WTC11 (cell line): ENCODE measurements around the gene CTTNBP2. TPM values are rescaled to one million over a fixed set of nuclear protein-coding genes. Genes with fewer than 3 reads are reported as not detected.

Experiments
- ATAC-seq: fragments of 200-7000 bp; cut with Tn5 transposase; 2 replicates; pipeline ENCODE4 v1.10.0; 2021; ENCODE audit warnings: mild to moderate bottlenecking, moderate library complexity
- CTCF ChIA-PET: fragments of 300-600 bp; sonication (Branson Sonifier 250); formaldehyde crosslinking; loops from one replicate; lab custom pipeline; 2021; ENCODE audit warnings: antibody characterized with exemption; lab: Charles Lee
- POLR2A ChIA-PET: fragments of 350-600 bp; sonication (Branson Sonifier 250); formaldehyde crosslinking; loops from one replicate; lab custom pipeline; 2021; ENCODE audit warnings: antibody characterized with exemption; lab: Charles Lee
- DNase-seq: peaks from one replicate; pipeline ENCODE4 v3.0.0; 2021; ENCODE audit warnings: low spot score
- H3K27ac Mint-ChIP-seq: 2 replicates; pipeline ENCODE4 v1.8.0; 2021; ENCODE audit warnings: mixed read lengths
- H3K27me3 Mint-ChIP-seq: 2 replicates; pipeline ENCODE4 v1.8.0; 2021; ENCODE audit warnings: low read depth, mild to moderate bottlenecking, moderate library complexity, mixed read lengths
- H3K36me3 Mint-ChIP-seq: 2 replicates; pipeline ENCODE4 v1.8.0; 2021; ENCODE audit warnings: mixed read lengths
- H3K4me1 Mint-ChIP-seq: 2 replicates; pipeline ENCODE4 v1.8.0; 2022; ENCODE audit warnings: mixed read lengths
- H3K4me3 Mint-ChIP-seq: 2 replicates; pipeline ENCODE4 v1.8.0; 2021; ENCODE audit warnings: mild to moderate bottlenecking, moderate library complexity, mixed read lengths
- H3K9me3 Mint-ChIP-seq: 2 replicates; pipeline ENCODE4 v1.8.0; 2021; ENCODE audit warnings: mixed read lengths
- ATF2 ChIP-seq: sonication (generic); formaldehyde crosslinking; IDR thresholded peaks from 2 replicates; pipeline ENCODE4 v1.8.1; 2022; ENCODE audit warnings: low read depth, missing genetic modification reagents, borderline replicate concordance
- ATF3 ChIP-seq: sonication (generic); formaldehyde crosslinking; conservative IDR thresholded peaks from 2 replicates; pipeline ENCODE4 v1.8.1; 2022; ENCODE audit warnings: mild to moderate bottlenecking, missing genetic modification reagents
- ATF6 ChIP-seq: sonication (generic); formaldehyde crosslinking; IDR thresholded peaks from 2 replicates; pipeline ENCODE4 v1.8.1; 2023; ENCODE audit warnings: mild to moderate bottlenecking, missing genetic modification reagents
- E2F1 ChIP-seq: sonication (generic); formaldehyde crosslinking; IDR thresholded peaks from 2 replicates; pipeline ENCODE4 v1.8.0; 2022; ENCODE audit warnings: mild to moderate bottlenecking, missing genetic modification reagents
- E2F5 ChIP-seq: sonication (generic); formaldehyde crosslinking; IDR thresholded peaks from 2 replicates; pipeline ENCODE4 v1.8.1; 2022; ENCODE audit warnings: mild to moderate bottlenecking, moderate library complexity, missing genetic modification reagents
- ETV6 ChIP-seq: sonication (generic); formaldehyde crosslinking; IDR thresholded peaks from 2 replicates; pipeline ENCODE4 v1.8.1; 2022; ENCODE audit warnings: mild to moderate bottlenecking, missing genetic modification reagents
- HMGA2 ChIP-seq: fragments of 250-450 bp; sonication (Bioruptor Pico); IDR thresholded peaks from 2 replicates; pipeline ENCODE4 v1.4.0; 2021; ENCODE audit warnings: mild to moderate bottlenecking, moderate library complexity
- MYBL2 ChIP-seq: sonication (generic); formaldehyde crosslinking; IDR thresholded peaks from 2 replicates; pipeline ENCODE4 v1.8.1; 2023; ENCODE audit warnings: mild to moderate bottlenecking, moderate library complexity, missing genetic modification reagents
- NFYB ChIP-seq: sonication (generic); formaldehyde crosslinking; conservative IDR thresholded peaks from 2 replicates; pipeline ENCODE4 v1.8.0; 2022; ENCODE audit warnings: low read depth, missing genetic modification reagents
- NR2C2 ChIP-seq: sonication (generic); formaldehyde crosslinking; IDR thresholded peaks from 2 replicates; pipeline ENCODE4 v1.8.0; 2022; ENCODE audit warnings: mild to moderate bottlenecking, missing genetic modification reagents
- NR3C1 ChIP-seq: sonication (generic); formaldehyde crosslinking; conservative IDR thresholded peaks from 2 replicates; pipeline ENCODE4 v1.8.1; 2023; ENCODE audit warnings: low read depth, mild to moderate bottlenecking, missing genetic modification reagents
- OVOL2 ChIP-seq: fragments of 250-450 bp; sonication (Bioruptor Pico); IDR thresholded peaks from 2 replicates; pipeline ENCODE4 v1.9.0; 2021; ENCODE audit warnings: mild to moderate bottlenecking, borderline replicate concordance
- PREB ChIP-seq: sonication (generic); formaldehyde crosslinking; IDR thresholded peaks from 2 replicates; pipeline ENCODE4 v1.8.1; 2022; ENCODE audit warnings: mild to moderate bottlenecking, missing genetic modification reagents, moderate library complexity, borderline replicate concordance
- PRRX2 ChIP-seq: fragments of 250-450 bp; sonication (Bioruptor Pico); IDR thresholded peaks from 2 replicates; pipeline ENCODE4 v1.8.0; 2021; ENCODE audit warnings: mild to moderate bottlenecking
- RELA ChIP-seq: sonication (generic); formaldehyde crosslinking; IDR thresholded peaks from 2 replicates; pipeline ENCODE4 v1.8.1; 2022; ENCODE audit warnings: missing genetic modification reagents, mild to moderate bottlenecking, borderline replicate concordance
- RORB ChIP-seq: fragments of 250-450 bp; sonication (Bioruptor Pico); IDR thresholded peaks from 2 replicates; pipeline ENCODE4 v1.9.0; 2021; ENCODE audit warnings: mild to moderate bottlenecking
- ZMAT4 ChIP-seq: fragments of 250-450 bp; sonication (Bioruptor Pico); IDR thresholded peaks from 2 replicates; pipeline ENCODE4 v1.9.0; 2021; ENCODE audit warnings: mild to moderate bottlenecking
- ZNF425 ChIP-seq: fragments of 250-450 bp; sonication (Bioruptor Pico); conservative IDR thresholded peaks from 2 replicates; pipeline ENCODE4 v1.9.0; 2021; ENCODE audit warnings: mild to moderate bottlenecking
- total RNA-seq: library from RNA; stranded (reverse); gene quantifications from 3 replicates; pipeline ENCODE4 v1.2.3, GENCODE V29; 2021

The CTTNBP2 gene
- total RNA-seq, 1 experiment from 2014 or later, result 22.1 TPM

GRCh38 chr7:117894037-117894436, 20.8 kb upstream of the CTTNBP2 start (continued):
- TF ChIP-seq ZNF425 (CRISPR knock-in tag) (no peak), PREB (CRISPR knock-in tag) (no peak), ATF3 (CRISPR knock-in tag) (no peak), RELA (no peak)

- ChIA-PET CTCF (no interaction called here), POLR2A (no interaction called here)
- H3K4me3 Mint-ChIP-seq, result no peak overlapping the region
- H3K27me3 Mint-ChIP-seq, result no peaks in the 10 kb centered on the region
- H3K9me3 Mint-ChIP-seq, result no peaks in the 10 kb centered on the region
- ATAC-seq, result no peak
- DNase-seq, result no peak
- no peak for TF ChIP-seq NR3C1 (CRISPR knock-in tag)
- no peak for TF ChIP-seq HMGA2 (CRISPR knock-in tag)
- TF ChIP-seq ETV6, result no peak
- no peak for TF ChIP-seq NR2C2 (CRISPR knock-in tag)
- no peak for TF ChIP-seq E2F1 (CRISPR knock-in tag)
- TF ChIP-seq NFYB, result no peak
- no peak for TF ChIP-seq ATF6
- TF ChIP-seq ZMAT4 (CRISPR knock-in tag), result no peak
- no peak for TF ChIP-seq MYBL2 (CRISPR knock-in tag)
- TF ChIP-seq PRRX2 (CRISPR knock-in tag), result no peak
- no peak for TF ChIP-seq RORB (CRISPR knock-in tag)
- TF ChIP-seq, all 79 proteins: peak for 0
- no peaks in the 10 kb centered on the region for H3K36me3 Mint-ChIP-seq
- no peak overlapping the region for H3K27ac Mint-ChIP-seq
- peaks cover 25% of the 10 kb centered on the region for H3K4me1 Mint-ChIP-seq
Measured at GRCh38 chr7:117892821-117893220, 19.6 kb upstream of the CTTNBP2 start.

GRCh38 chr7:117889611-117890010, 16.4 kb upstream of the CTTNBP2 start:
- ATAC-seq, result no peak
- no peaks in the 10 kb centered on the region for H3K36me3 Mint-ChIP-seq
- H3K27me3 Mint-ChIP-seq, result no peaks in the 10 kb centered on the region
- ChIA-PET CTCF (no interaction called here), POLR2A (no interaction called here)
- H3K4me3 Mint-ChIP-seq, result no peak overlapping the region
- peaks cover 31% of the 10 kb centered on the region for H3K4me1 Mint-ChIP-seq
- no peak for TF ChIP-seq ATF2 (CRISPR knock-in tag)
- no peak for TF ChIP-seq E2F5
- no peak for TF ChIP-seq OVOL2 (CRISPR knock-in tag)
- TF ChIP-seq MYBL2 (CRISPR knock-in tag), result no peak
- TF ChIP-seq, all 79 proteins: peak for 0
- H3K9me3 Mint-ChIP-seq, result no peaks in the 10 kb centered on the region
- no peak for DNase-seq
- H3K27ac Mint-ChIP-seq, result no peak overlapping the region
